HUES6 (cell line): ENCODE measurements around the gene PDE10A.
A peak's percentile ranks its signal among the peaks of the same experiment; 100 is the strongest.

Source experiments
- H3K27ac ChIP-seq: 2 replicates; pipeline ENCODE4 v1.7.0; 2013; ENCODE audit warnings: low read depth, mild to moderate bottlenecking, low read length, inconsistent platforms
- H3K27me3 ChIP-seq: 2 replicates; pipeline ENCODE4 v1.6.1; 2013; ENCODE audit warnings: low read length; ENCODE audit not compliant: control insufficient read depth, insufficient read depth
- H3K36me3 ChIP-seq: 2 replicates; pipeline ENCODE4 v1.6.1; 2013; ENCODE audit warnings: low read length; ENCODE audit not compliant: control insufficient read depth, insufficient read depth
- H3K4me1 ChIP-seq: 2 replicates; pipeline ENCODE4 v1.6.1; 2013; ENCODE audit warnings: low read length; ENCODE audit not compliant: control insufficient read depth, insufficient read depth
- H3K4me3 ChIP-seq: 2 replicates; pipeline ENCODE4 v1.5.1; 2013; ENCODE audit warnings: low read depth, low read length
- H3K9ac ChIP-seq: one replicate; pipeline ENCODE4 v1.6.1; 2013; ENCODE audit warnings: mild to moderate bottlenecking, low read length
- H3K9me3 ChIP-seq: 2 replicates; pipeline ENCODE4 v1.6.1; 2013; ENCODE audit warnings: low read depth, low read length; ENCODE audit not compliant: control insufficient read depth, insufficient read depth

The PDE10A gene

DNA sequence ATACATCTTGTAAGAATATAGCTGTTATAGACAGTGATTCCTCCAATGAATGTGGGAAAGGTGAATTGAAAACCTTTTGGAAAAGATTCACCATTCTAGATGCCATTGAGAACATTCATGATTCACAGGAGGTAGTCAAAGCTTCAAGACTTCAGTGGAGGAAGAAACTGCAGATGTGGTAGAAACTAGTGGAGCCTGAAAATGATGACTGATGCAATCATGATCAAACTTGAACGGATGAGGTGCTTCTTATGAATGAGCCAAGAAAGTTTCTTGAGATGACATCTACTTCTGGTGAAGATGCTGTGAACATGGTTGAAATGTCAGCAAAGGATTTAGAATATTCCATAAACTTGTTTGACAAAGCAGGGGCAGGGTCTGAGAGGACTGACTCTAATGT, 286.9 kb downstream of the PDE10A start:
- no peaks in the 10 kb centered on the region for H3K4me1 ChIP-seq
- no peaks in the 10 kb centered on the region for H3K27me3 ChIP-seq
- H3K36me3 ChIP-seq: no peaks in the 10 kb centered on the region
- no peak overlapping the region for H3K4me3 ChIP-seq
- no peaks in the 10 kb centered on the region for H3K9me3 ChIP-seq
- no peak overlapping the region for H3K27ac ChIP-seq
- no peak overlapping the region for H3K9ac ChIP-seq

GRCh38 chr6:165365371-165365770, 297.7 kb downstream of the PDE10A start:
- Histone ChIP-seq H3K27ac (no peak overlapping the region), H3K9ac (no peak overlapping the region), H3K9me3 (no peaks in the 10 kb centered on the region), H3K4me3 (no peak overlapping the region), H3K36me3 (no peaks in the 10 kb centered on the region), H3K27me3 (no peaks in the 10 kb centered on the region), H3K4me1 (no peaks in the 10 kb centered on the region)

GRCh38 chr6:165345700-165346099, 317.3 kb downstream of the PDE10A start:
- H3K27me3 ChIP-seq: no peaks in the 10 kb centered on the region
- no peak overlapping the region for H3K27ac ChIP-seq
- H3K9ac ChIP-seq: no peak overlapping the region
- H3K4me1 ChIP-seq: no peaks in the 10 kb centered on the region
- H3K4me3 ChIP-seq: no peak overlapping the region
- H3K9me3 ChIP-seq: peaks cover 13% of the 10 kb centered on the region
- no peaks in the 10 kb centered on the region; the same call in 1 of the 2 replicates for H3K36me3 ChIP-seq

DNA sequence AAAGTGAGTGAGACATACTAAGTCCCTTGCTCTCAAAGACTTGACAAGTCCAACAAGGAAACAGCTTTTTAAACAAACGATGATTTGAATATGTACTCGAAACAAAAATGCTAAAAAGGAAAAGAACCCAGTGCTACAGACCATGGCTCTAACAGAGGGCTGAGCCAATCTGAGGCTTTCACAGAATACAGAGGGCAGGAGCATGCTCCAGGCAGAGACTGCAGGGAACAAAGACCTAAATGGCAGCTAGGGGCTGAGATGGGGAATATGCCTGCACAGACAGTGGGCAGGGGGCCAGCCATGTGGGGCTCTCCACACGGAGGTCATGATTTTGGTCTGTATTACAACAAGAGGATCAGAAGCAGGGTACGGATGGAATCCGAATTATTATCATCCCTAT, 322.5 kb downstream of the PDE10A start:
- H3K36me3 ChIP-seq: no peaks in the 10 kb centered on the region
- H3K27me3 ChIP-seq: no peaks in the 10 kb centered on the region

GRCh38 chr6:165325609-165326008, 337.4 kb downstream of the PDE10A start:
- Histone ChIP-seq H3K4me3 (no peak overlapping the region), H3K9ac (no peak overlapping the region), H3K36me3 (no peaks in the 10 kb centered on the region), H3K27me3 (no peaks in the 10 kb centered on the region), H3K4me1 (no peaks in the 10 kb centered on the region), H3K9me3 (peaks cover 16% of the 10 kb centered on the region), H3K27ac (no peak overlapping the region)

More for the DNA sequence above, 322.5 kb downstream of the PDE10A start:
- Histone ChIP-seq H3K4me1 (no peaks in the 10 kb centered on the region), H3K9me3 (no peaks in the 10 kb centered on the region), H3K27ac (no peak overlapping the region), H3K4me3 (no peak overlapping the region), H3K9ac (no peak overlapping the region)

DNA sequence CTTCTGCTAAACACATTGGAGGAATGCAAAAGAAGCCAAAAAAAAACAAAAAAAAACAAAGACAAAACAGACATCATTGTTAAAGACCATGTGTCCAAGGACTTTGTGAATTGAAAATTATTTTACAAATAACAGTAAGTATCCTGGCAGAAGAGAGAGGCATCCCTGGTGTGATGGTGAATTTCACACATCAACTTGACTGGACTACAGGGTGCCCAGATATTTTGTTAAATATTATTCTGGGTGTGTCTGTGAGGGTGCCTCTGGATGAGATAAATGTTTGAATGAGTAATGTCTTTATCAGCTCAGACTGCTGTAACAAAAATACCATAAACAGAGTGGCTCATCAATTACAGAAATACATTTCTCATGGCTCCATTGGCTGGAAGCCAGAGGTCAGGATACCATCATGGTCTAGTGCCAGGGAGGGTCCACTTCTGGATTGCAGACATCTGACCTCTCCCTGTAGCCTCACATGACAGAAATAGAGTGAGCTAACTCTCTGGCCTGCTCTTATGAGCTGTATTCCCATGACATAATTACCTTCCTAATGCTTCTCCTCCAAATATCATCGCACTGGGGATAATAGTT, 341.4 kb downstream of the PDE10A start:
- Histone ChIP-seq H3K36me3 (no peaks in the 10 kb centered on the region), H3K4me3 (no peak overlapping the region), H3K9me3 (peaks cover 20% of the 10 kb centered on the region), H3K27me3 (no peaks in the 10 kb centered on the region), H3K27ac (no peak overlapping the region), H3K9ac (no peak overlapping the region), H3K4me1 (no peaks in the 10 kb centered on the region)

DNA sequence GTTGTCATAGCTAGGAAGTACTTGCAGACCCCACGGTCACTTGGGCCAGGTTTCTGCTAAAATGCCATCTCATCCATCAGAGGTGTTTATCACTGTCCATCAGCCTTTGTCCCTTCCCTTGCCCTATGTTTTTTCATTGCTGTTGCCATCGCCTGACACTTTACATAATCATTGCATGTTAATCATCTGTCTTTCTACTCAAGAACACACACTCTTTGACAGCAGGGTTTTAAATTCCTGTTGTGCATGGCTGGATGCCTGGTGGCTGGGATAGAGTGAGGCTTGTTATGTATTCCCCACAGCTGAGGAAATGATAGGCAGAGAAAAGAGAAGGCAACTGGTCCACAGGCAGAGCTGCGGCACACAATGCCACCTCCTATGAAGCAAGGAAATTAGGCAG, 341.9 kb downstream of the PDE10A start:
- Histone ChIP-seq H3K27me3 (no peaks in the 10 kb centered on the region), H3K27ac (no peak overlapping the region), H3K9ac (no peak overlapping the region), H3K4me3 (no peak overlapping the region), H3K36me3 (no peaks in the 10 kb centered on the region), H3K9me3 (peaks cover 20% of the 10 kb centered on the region), H3K4me1 (no peaks in the 10 kb centered on the region)

- H3K4me3 ChIP-seq: no peak overlapping the region
- H3K27me3 ChIP-seq: no peaks in the 10 kb centered on the region
- H3K36me3 ChIP-seq: no peaks in the 10 kb centered on the region
- H3K27ac ChIP-seq: no peak overlapping the region
- H3K9me3 ChIP-seq: peaks cover 20% of the 10 kb centered on the region
- no peaks in the 10 kb centered on the region for H3K4me1 ChIP-seq
- H3K9ac ChIP-seq: no peak overlapping the region
Measured at GRCh38 chr6:165317723-165318122, 345.3 kb downstream of the PDE10A start.

DNA sequence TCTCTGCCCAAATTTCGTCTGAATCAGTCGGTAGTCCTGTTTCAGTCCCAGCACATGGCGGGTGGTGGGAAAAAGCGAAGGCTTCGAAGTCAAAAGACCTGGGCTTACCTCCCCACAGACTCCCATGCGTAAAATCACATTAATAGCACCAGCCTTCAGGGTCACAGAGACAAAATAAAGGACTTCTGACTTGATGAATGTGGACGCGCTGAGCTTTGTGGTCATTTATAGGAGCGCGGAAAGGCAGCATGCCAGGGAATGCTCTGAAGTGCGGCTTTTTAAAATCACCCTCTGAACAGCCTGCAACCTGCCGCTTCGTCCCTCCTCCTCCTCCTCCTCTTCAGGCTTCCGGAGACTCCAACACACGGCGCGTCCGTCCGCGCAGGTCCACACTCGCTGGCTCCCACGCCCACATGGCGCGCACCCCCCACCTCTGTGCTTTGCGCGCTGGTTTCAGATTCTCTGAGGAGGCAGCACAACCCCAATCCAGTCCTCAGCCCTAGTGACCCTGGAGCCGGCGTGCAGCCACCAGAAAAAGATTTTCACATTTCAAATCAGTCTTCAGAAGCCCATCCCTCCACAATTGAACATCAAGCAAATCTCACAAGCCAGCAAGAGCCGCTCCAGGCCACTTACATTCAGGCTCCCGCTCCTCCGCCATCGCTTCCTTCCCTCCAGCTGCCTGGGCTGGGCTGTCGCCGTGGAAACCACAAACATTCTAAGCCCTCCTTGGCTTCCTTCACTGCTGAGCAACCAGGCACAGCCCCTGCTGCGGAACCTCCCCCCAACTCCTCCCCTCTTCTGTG, 353.9 kb downstream of the PDE10A start, which contains the start of gene C6orf118:
TSS of gene C6orf118 (minus strand) at position 680 of the 806 bp plus-strand sequence. CDS start at position 661, 19 bp downstream.
- Histone ChIP-seq H3K4me1 (no peaks in the 10 kb centered on the region), H3K9ac (peak within 1 kb of the TSS; percentile 38), H3K9me3 (no peaks in the 10 kb centered on the region), H3K27me3 (peaks cover 19% of the 10 kb centered on the region), H3K27ac (no peak within 1 kb of the TSS), H3K4me3 (peak within 1 kb of the TSS; percentile 61), H3K36me3 (no peaks in the 10 kb centered on the region)

DNA sequence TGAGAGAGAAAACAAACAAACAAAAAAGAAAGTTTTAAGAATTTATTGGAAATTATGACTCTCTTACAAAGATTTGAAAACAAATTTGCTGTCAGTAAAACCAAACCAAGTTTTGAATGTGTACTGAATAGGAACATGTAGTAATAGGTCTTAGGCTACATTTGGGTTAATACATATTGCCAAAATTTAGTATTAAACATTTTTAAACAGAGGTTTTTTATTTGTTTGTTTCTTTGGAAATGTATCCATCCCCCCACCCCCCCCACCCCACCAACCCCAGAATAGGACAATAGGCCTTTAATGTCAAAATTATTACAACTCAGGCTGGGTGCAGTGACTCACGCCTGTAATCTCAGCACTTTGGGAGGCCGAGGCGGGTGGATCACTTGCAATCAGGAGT, 356.1 kb downstream of the PDE10A start:
- Histone ChIP-seq H3K27me3 (peaks cover 19% of the 10 kb centered on the region), H3K4me1 (no peaks in the 10 kb centered on the region), H3K9me3 (no peaks in the 10 kb centered on the region)

More for the DNA sequence above, 356.1 kb downstream of the PDE10A start:
- Histone ChIP-seq H3K36me3 (no peaks in the 10 kb centered on the region), H3K9ac (no peak overlapping the region), H3K4me3 (no peak overlapping the region), H3K27ac (no peak overlapping the region)
